OCI-LY7 (cell line): Measurements from ENCODE around the gene C1QC. TPM values are rescaled to one million over a fixed set of nuclear protein-coding genes. Genes with fewer than 3 reads are reported as not detected.
"Not testable (repeated sequence)": the region's sequence is repeated elsewhere in the genome, so short reads cannot be mapped to it uniquely, and the experiment has no call there.

Experiments
- BruUV-seq: library from RNA; stranded (reverse); fragments of 400-500 nt; replicated peaks from 2 replicates; lab custom pipeline; 2021; lab: Mats Ljungman, UMichigan
- CTCF ChIA-PET: fragments of 300-600 bp; sonication (Branson Sonifier 250); formaldehyde crosslinking; loops from one replicate; lab custom pipeline; 2022; ENCODE audit warnings: antibody characterized with exemption; ENCODE audit not compliant: unreplicated experiment; lab: Charles Lee
- POLR2A ChIA-PET: fragments of 300-600 bp; sonication (Branson Sonifier 250); formaldehyde crosslinking; loops from one replicate; lab custom pipeline; 2022; ENCODE audit warnings: antibody characterized with exemption; lab: Charles Lee
- DNase-seq: peaks from one replicate; pipeline ENCODE4 v3.0.0-alpha.2; 2015; ENCODE audit warnings: low spot score
- H2AFZ ChIP-seq: fragments of 200-600 bp; sonication (generic), shearing (Covaris generic); 2 replicates; pipeline ENCODE4 v1.6.1; 2014; ENCODE audit warnings: mild to moderate bottlenecking, antibody characterized with exemption, low read length, moderate library complexity
- H3K27ac ChIP-seq: fragments of 200-600 bp; sonication (generic); 2 replicates; pipeline ENCODE4 v1.5.1; 2014; ENCODE audit warnings: mixed run types, low read depth, mild to moderate bottlenecking, moderate library complexity, low read length, inconsistent platforms; ENCODE audit not compliant: poor library complexity, severe bottlenecking
- H3K36me3 ChIP-seq: fragments of 200-600 bp; sonication (generic); 2 replicates; pipeline ENCODE4 v1.6.1; 2014; ENCODE audit warnings: mild to moderate bottlenecking, antibody characterized with exemption, low read length, moderate library complexity, mixed read lengths; ENCODE audit not compliant: insufficient read depth
- H3K4me1 ChIP-seq: fragments of 200-600 bp; sonication (generic); 2 replicates; pipeline ENCODE4 v1.5.1; 2014; ENCODE audit warnings: mild to moderate bottlenecking, low read length; ENCODE audit not compliant: insufficient read depth, poor library complexity, severe bottlenecking
- H3K4me2 ChIP-seq: fragments of 200-600 bp; sonication (generic); 2 replicates; pipeline ENCODE4 v1.6.1; 2014; ENCODE audit warnings: mild to moderate bottlenecking, low read length
- H3K4me3 ChIP-seq: fragments of 200-600 bp; sonication (generic); 2 replicates; pipeline ENCODE4 v1.5.1; 2014; ENCODE audit warnings: mild to moderate bottlenecking, low read depth, low read length; ENCODE audit not compliant: poor library complexity, severe bottlenecking
- H3K79me2 ChIP-seq: fragments of 200-600 bp; sonication (generic); 2 replicates; pipeline ENCODE4 v1.6.1; 2016; ENCODE audit warnings: low read depth, mild to moderate bottlenecking, low read length, moderate library complexity, mixed read lengths; ENCODE audit not compliant: insufficient read depth
- H3K9me2 ChIP-seq: fragments of 200-600 bp; sonication (generic); 2 replicates; pipeline ENCODE4 v1.6.1; 2016; ENCODE audit warnings: mild to moderate bottlenecking, low read length, mixed read lengths; ENCODE audit not compliant: insufficient read depth
- H3K9me3 ChIP-seq: fragments of 200-600 bp; sonication (generic); 2 replicates; pipeline ENCODE4 v1.6.1; 2014; ENCODE audit warnings: mild to moderate bottlenecking, mixed run types, low read length, mixed read lengths
- H4K20me1 ChIP-seq: fragments of 200-600 bp; sonication (generic); 2 replicates; pipeline ENCODE4 v1.6.1; 2014; ENCODE audit warnings: mild to moderate bottlenecking, antibody characterized with exemption, low read length, moderate library complexity, mixed read lengths; ENCODE audit not compliant: insufficient read depth
- EZH2phosphoT487 ChIP-seq: fragments of 200-600 bp; sonication (generic); IDR thresholded peaks from 2 replicates; pipeline ENCODE4 v1.6.1; 2018; ENCODE audit warnings: low read depth, borderline replicate concordance, mild to moderate bottlenecking, mixed run types, antibody characterized with exemption, low read length, moderate library complexity, mixed read lengths
- intact Hi-C: fragments of 100-400 bp; cut with micrococcal nuclease; formaldehyde crosslinking; loops from one replicate; pipeline ENCODE4 v1.10.0; 2022; ENCODE audit not compliant: unreplicated experiment
- total RNA-seq, 2 experiments: library from RNA; depleted of rRNA in 1 of 2; stranded (reverse); fragments of >200 nt in 1 of 2; shearing (Covaris generic) in 1 of 2; gene quantifications; 2 replicates each; pipeline ENCODE4 v1.2.3, GENCODE V29; 2014 to 2022
- TF ChIP-seq, protein P1 (sequence below): fragments of 200-600 bp; sonication (generic); conservative IDR thresholded peaks from 2 replicates; pipeline ENCODE4 v1.5.1; 2014; ENCODE audit warnings: mild to moderate bottlenecking, antibody characterized with exemption, low read length, moderate library complexity, mixed read lengths

The C1QC gene
- total RNA-seq, 2 experiments from 2014 or later, result not detected

GRCh38 chr1:22666412-22666811 is 23.0 kb downstream of the C1QC start:
- ChIA-PET CTCF (no interaction called here), POLR2A (no interaction called here)
- intact Hi-C loops, result no loop called here
- DNase-seq, result no peak
- Histone ChIP-seq H3K4me1 (no peaks in the 10 kb centered on the region), H3K4me2 (no peak overlapping the region), H2AFZ (no peak overlapping the region), H3K36me3 (no peaks in the 10 kb centered on the region), H3K27ac (no peak overlapping the region), H3K9me3 (no peaks in the 10 kb centered on the region), H3K4me3 (no peak overlapping the region), H3K9me2 (no peaks in the 10 kb centered on the region), H3K79me2 (no peaks in the 10 kb centered on the region), H4K20me1 (no peaks in the 10 kb centered on the region)
- BruUV-seq, result no TSS peak
- no peak for TF ChIP-seq EZH2phosphoT487
- TF ChIP-seq, protein P1, sequence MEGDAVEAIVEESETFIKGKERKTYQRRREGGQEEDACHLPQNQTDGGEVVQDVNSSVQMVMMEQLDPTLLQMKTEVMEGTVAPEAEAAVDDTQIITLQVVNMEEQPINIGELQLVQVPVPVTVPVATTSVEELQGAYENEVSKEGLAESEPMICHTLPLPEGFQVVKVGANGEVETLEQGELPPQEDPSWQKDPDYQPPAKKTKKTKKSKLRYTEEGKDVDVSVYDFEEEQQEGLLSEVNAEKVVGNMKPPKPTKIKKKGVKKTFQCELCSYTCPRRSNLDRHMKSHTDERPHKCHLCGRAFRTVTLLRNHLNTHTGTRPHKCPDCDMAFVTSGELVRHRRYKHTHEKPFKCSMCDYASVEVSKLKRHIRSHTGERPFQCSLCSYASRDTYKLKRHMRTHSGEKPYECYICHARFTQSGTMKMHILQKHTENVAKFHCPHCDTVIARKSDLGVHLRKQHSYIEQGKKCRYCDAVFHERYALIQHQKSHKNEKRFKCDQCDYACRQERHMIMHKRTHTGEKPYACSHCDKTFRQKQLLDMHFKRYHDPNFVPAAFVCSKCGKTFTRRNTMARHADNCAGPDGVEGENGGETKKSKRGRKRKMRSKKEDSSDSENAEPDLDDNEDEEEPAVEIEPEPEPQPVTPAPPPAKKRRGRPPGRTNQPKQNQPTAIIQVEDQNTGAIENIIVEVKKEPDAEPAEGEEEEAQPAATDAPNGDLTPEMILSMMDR, result no peak

DNA sequence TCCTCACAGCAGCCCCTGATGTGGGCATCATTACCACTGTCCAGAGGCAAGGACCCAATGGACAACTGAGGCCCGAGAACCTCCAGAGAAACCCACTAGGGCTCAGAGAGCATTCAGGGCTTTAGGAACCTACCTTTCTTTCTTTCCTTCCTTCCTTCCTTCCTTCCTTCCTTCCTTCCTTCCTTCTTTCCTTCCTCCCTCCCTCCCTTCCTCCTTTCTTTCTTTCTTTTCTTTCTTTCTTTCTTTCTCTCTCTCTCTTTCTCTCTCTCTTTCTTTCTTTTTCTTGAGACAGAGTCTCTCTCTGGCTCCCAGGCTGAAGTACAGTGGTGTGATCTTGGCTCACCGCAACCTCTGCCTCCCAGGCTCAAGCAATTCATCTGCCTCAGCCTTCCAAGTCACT is 25.4 kb downstream of the C1QC start:
- H3K79me2 ChIP-seq, H3K4me1 ChIP-seq, CTCF ChIA-PET, H2AFZ ChIP-seq, H3K36me3 ChIP-seq, BruUV-seq, H4K20me1 ChIP-seq, POLR2A ChIA-PET, H3K9me2 ChIP-seq, H3K27ac ChIP-seq, intact Hi-C loops, H3K4me3 ChIP-seq, H3K4me2 ChIP-seq, H3K9me3 ChIP-seq, DNase-seq: not testable (repeated sequence)

DNA sequence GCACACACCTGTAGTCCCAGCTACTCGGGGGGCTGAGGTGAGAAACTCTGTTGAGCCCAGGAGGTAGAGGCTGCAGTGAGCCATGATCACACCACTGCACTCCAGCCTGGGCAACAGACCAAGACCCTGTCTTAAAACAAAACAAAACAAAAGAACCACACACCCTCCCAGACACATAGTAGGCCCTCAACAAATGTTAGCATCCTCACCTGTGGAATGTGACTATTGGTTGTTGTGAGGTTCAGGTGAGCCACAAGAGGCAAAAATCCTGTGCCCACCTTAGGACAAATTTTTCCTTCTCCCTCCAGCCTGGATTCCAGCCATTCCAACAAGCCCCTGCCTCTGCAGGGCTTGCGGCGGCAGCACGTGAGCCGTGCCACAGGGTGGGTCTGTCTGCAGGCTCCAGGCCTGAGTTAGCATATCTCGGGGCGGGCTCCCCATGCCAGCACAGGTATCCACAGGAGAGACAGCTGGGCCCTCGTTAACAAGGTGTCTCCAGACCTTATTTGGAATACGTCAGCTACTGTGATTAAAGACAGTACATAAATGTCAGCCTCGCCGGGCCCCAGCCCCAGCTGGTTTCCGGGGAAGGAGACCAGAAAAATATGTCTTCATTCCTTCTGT is 27.0 kb downstream of the C1QC start:
- no peaks in the 10 kb centered on the region for H3K4me1 ChIP-seq
- no peaks in the 10 kb centered on the region for H3K9me3 ChIP-seq
- no peak for TF ChIP-seq EZH2phosphoT487
- TF ChIP-seq, protein P1, result no peak
- H3K4me3 ChIP-seq, result no peak overlapping the region
- ChIA-PET POLR2A (interaction anchor here (0.6 kb wide), 1 partner anchor 662 kb away, joined by 4 read pairs; no protein-coding TSS in a partner anchor), CTCF (no interaction called here)
- no peaks in the 10 kb centered on the region for H3K9me2 ChIP-seq
- H3K4me2 ChIP-seq, result no peak overlapping the region
- no peak overlapping the region for H2AFZ ChIP-seq
- no peaks in the 10 kb centered on the region for H3K36me3 ChIP-seq
- no peak for DNase-seq
- intact Hi-C loops, result no loop called here
- no peaks in the 10 kb centered on the region for H4K20me1 ChIP-seq
- H3K79me2 ChIP-seq, result no peaks in the 10 kb centered on the region
- no peak overlapping the region for H3K27ac ChIP-seq
- BruUV-seq, result no TSS peak
